GM18858 (cell line): ENCODE data around the gene ZP2.
"Not testable (repeated sequence)": the region's sequence is repeated elsewhere in the genome, so short reads cannot be mapped to it uniquely, and the experiment has no call there.

Experiments used
- ATAC-seq: cut with Tn5 transposase; IDR thresholded peaks from one replicate; pipeline ENCODE4 v1.9.1; 2021; ENCODE audit not compliant: unreplicated experiment

The ZP2 gene

GRCh38 chr16:21153124-21153729 is 58.1 kb downstream of the ZP2 start:
- not testable (repeated sequence) for ATAC-seq

DNA sequence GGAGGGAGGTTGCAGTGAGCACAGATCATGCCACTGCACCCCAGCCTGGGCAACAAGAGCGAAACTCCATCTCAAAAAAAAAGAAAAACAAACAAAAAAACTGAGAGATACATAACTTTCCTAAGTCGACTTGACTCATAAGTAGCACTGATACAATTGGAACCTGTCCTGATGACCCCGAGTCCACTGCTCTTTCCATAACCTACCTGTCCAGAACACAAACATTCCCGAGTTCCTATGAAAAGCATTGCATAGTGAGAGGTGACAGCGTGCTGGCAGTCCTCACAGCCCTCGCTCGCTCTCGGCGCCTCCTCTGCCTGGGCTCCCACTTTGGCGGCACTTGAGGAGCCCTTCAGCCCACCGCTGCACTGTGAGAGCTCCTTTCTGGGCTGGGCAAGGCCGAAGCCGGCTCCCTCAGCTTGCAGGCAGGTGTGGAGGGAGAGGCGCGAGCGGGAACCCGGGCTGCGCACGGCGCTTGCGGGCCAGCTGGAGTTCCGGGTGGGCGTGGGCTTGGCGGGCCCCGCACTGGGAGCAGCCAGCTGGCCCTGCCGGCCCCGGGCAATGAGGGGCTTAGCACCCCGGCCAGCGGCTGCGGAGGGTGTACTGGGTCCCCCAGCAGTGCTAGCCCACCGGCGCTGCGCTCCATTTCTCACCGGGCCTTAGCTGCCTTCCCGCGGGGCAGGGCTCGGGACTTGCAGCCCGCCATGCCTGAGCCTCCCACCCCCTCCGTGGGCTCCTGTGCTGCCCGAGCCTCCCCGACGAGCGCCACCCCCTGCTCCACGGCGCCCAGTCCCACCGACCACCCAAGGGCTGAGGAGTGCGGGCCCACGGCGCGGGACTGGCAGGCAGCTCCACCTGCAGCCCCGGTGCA is 59.0 kb downstream of the ZP2 start:
- not testable (repeated sequence) for ATAC-seq

DNA sequence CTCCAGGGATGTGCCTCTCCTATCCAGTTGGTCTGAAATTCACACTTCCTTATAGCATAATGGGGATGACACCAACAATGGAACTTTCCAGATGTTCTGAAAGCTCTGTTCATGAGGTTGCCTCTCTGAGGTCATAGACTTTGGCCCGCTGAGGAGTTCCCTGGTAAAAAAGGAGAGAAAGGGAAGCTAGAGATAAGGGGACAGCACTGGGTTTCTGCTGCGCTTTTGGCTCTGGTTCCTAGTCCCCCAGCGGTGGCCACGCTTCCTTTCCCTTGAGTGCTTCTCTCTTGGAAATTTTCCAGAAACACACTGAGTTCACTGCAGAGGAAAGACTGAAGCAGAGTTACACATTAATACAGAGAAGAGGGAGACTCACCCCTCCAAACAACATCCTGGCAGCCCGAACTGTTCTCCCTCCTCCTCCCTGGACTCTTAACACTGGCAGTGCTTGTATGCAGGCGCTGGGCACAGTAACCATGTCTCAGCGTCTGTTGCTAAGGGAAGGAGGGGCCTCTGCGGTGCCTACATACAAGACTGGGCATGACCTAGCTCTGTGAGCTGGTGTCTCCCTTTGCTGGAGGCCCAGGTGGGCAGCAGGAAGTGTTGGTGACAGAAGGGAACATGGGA is 60.9 kb downstream of the ZP2 start, which contains the start of gene DNAH3:
DNAH3 (minus strand) TSS at position 472 of the 627 bp plus-strand sequence. CDS start 527 bp downstream, outside the sequence.
- no peak for ATAC-seq
